ENCODE measurements around the gene GALNT17.

GRCh38 chr7:71414490-71414889 is 282.5 kb downstream of the GALNT17 start:
- TF ChIP-seq CTCF (IDR thresholded peaks at IDR 0.05; ENCODE audit: borderline replicate concordance, extremely low read depth, low read length, poor library complexity, severe bottlenecking) (no peak), EZH2 (IDR thresholded peaks at IDR 0.05; ENCODE audit: borderline replicate concordance, low read depth, low read length, severe bottlenecking) (no peak)

All from DND-41 (cell line).